Neural progenitor cell (in vitro differentiated cells): ENCODE results near the gene ATIC. TPM values are rescaled to one million over a fixed set of nuclear protein-coding genes. Genes with fewer than 3 reads are reported as not detected.

ENCODE experiments used
- DNase-seq: peaks from one replicate; pipeline ENCODE4 v3.0.0-alpha.2; 2016; ENCODE audit warnings: low spot score
- H2AFZ ChIP-seq: fragments of 200-600 bp; sonication (generic); replicated peaks from 2 replicates; pipeline ENCODE4 v1.6.1; 2016; ENCODE audit warnings: antibody characterized with exemption
- H3F3A ChIP-seq: fragments of 200-600 bp; sonication (generic); 2 replicates; pipeline ENCODE4 v1.6.1; 2016; ENCODE audit warnings: antibody characterized with exemption, low read depth
- H3K27ac ChIP-seq: fragments of 200-600 bp; sonication (generic); 2 replicates; pipeline ENCODE4 v1.5.1; 2016; ENCODE audit warnings: mild to moderate bottlenecking
- H3K27me3 ChIP-seq: fragments of 200-600 bp; sonication (generic); 2 replicates; pipeline ENCODE4 v1.6.1; 2016; ENCODE audit warnings: mild to moderate bottlenecking, moderate library complexity
- H3K36me3 ChIP-seq: fragments of 200-600 bp; sonication (generic); 2 replicates; pipeline ENCODE4 v1.5.1; 2016
- H3K4me1 ChIP-seq: fragments of 200-600 bp; sonication (generic); 2 replicates; pipeline ENCODE4 v1.6.1; 2016; ENCODE audit warnings: mixed run types
- H3K4me2 ChIP-seq: fragments of 200-600 bp; sonication (generic); 2 replicates; pipeline ENCODE4 v1.6.1; 2016
- H3K4me3 ChIP-seq: fragments of 200-600 bp; sonication (generic); 2 replicates; pipeline ENCODE4 v1.5.1; 2016
- H3K79me2 ChIP-seq: fragments of 200-600 bp; sonication (generic); 2 replicates; pipeline ENCODE4 v1.6.1; 2016; ENCODE audit warnings: low read depth
- H3K9ac ChIP-seq: fragments of 200-600 bp; sonication (generic); 2 replicates; pipeline ENCODE4 v1.6.1; 2016
- H3K9me3 ChIP-seq: fragments of 200-600 bp; sonication (generic); 2 replicates; pipeline ENCODE4 v1.5.1; 2016; ENCODE audit warnings: low read depth
- H4K20me1 ChIP-seq: fragments of 200-600 bp; sonication (generic); 2 replicates; pipeline ENCODE4 v1.6.1; 2016; ENCODE audit warnings: low read depth
- H3K27ac Mint-ChIP-seq: 3 replicates; pipeline ENCODE4 v1.8.0; 2021; ENCODE audit warnings: mixed read lengths
- H3K27me3 Mint-ChIP-seq: 2 replicates; pipeline ENCODE4 v1.8.0; 2022; ENCODE audit warnings: low read depth, mild to moderate bottlenecking, inconsistent platforms, moderate library complexity, mixed read lengths; ENCODE audit not compliant: insufficient read depth
- H3K36me3 Mint-ChIP-seq: 3 replicates; pipeline ENCODE4 v1.8.0; 2021; ENCODE audit warnings: mixed read lengths
- H3K4me1 Mint-ChIP-seq: 3 replicates; pipeline ENCODE4 v1.8.0; 2021; ENCODE audit warnings: mixed read lengths
- H3K4me3 Mint-ChIP-seq: 3 replicates; pipeline ENCODE4 v1.8.0; 2021; ENCODE audit warnings: mild to moderate bottlenecking, moderate library complexity, mixed read lengths
- H3K9me3 Mint-ChIP-seq: 3 replicates; pipeline ENCODE4 v1.8.0; 2020; ENCODE audit warnings: mixed read lengths
- EZH2 ChIP-seq: fragments of 200-600 bp; sonication (generic); IDR thresholded peaks from 2 replicates; pipeline ENCODE4 v1.6.1; 2017; ENCODE audit warnings: antibody characterized with exemption, mild to moderate bottlenecking, moderate library complexity
- EZH2phosphoT487 ChIP-seq: fragments of 200-600 bp; sonication (generic); IDR thresholded peaks from 2 replicates; pipeline ENCODE4 v1.6.1; 2017; ENCODE audit warnings: antibody characterized with exemption
- total RNA-seq: library from RNA; depleted of rRNA; stranded (reverse); fragments of >200 nt; gene quantifications from 2 replicates; pipeline ENCODE4 v1.2.3, GENCODE V29; 2015; ENCODE audit warnings: low replicate concordance
- TF ChIP-seq, protein P1 (sequence below): fragments of 200-600 bp; sonication (generic); IDR thresholded peaks from 2 replicates; pipeline ENCODE4 v1.5.1; 2017; ENCODE audit warnings: antibody characterized with exemption, mild to moderate bottlenecking

The ATIC gene
- total RNA-seq, 1 donor from 2014 or later = 43.2 TPM

GRCh38 chr2:215377283-215377682 is 65.4 kb downstream of the ATIC start:
- H3K27me3 Mint-ChIP-seq = no peaks in the 10 kb centered on the region
- no peak overlapping the region for H3K4me2 ChIP-seq
- no peaks in the 10 kb centered on the region for H3K36me3 ChIP-seq
- H3K9me3 ChIP-seq = no peaks in the 10 kb centered on the region
- no peaks in the 10 kb centered on the region for H3F3A ChIP-seq
- peaks cover 42% of the 10 kb centered on the region for H3K36me3 Mint-ChIP-seq
- H2AFZ ChIP-seq = no peak overlapping the region
- H3K27ac Mint-ChIP-seq = no peak overlapping the region
- H3K4me3 ChIP-seq = no peak overlapping the region
- no peaks in the 10 kb centered on the region for H3K79me2 ChIP-seq
- H3K27me3 ChIP-seq = no peaks in the 10 kb centered on the region
- H3K27ac ChIP-seq = no peak overlapping the region
- H3K4me1 Mint-ChIP-seq = no peaks in the 10 kb centered on the region
- TF ChIP-seq EZH2 (no peak), EZH2phosphoT487 (no peak)
- TF ChIP-seq, protein P1, sequence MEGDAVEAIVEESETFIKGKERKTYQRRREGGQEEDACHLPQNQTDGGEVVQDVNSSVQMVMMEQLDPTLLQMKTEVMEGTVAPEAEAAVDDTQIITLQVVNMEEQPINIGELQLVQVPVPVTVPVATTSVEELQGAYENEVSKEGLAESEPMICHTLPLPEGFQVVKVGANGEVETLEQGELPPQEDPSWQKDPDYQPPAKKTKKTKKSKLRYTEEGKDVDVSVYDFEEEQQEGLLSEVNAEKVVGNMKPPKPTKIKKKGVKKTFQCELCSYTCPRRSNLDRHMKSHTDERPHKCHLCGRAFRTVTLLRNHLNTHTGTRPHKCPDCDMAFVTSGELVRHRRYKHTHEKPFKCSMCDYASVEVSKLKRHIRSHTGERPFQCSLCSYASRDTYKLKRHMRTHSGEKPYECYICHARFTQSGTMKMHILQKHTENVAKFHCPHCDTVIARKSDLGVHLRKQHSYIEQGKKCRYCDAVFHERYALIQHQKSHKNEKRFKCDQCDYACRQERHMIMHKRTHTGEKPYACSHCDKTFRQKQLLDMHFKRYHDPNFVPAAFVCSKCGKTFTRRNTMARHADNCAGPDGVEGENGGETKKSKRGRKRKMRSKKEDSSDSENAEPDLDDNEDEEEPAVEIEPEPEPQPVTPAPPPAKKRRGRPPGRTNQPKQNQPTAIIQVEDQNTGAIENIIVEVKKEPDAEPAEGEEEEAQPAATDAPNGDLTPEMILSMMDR = no peak
- DNase-seq = no peak
- H3K9ac ChIP-seq = no peak overlapping the region
- H3K4me1 ChIP-seq = no peaks in the 10 kb centered on the region
- no peak overlapping the region for H3K4me3 Mint-ChIP-seq
- H4K20me1 ChIP-seq = no peaks in the 10 kb centered on the region
- H3K9me3 Mint-ChIP-seq = no peaks in the 10 kb centered on the region

DNA sequence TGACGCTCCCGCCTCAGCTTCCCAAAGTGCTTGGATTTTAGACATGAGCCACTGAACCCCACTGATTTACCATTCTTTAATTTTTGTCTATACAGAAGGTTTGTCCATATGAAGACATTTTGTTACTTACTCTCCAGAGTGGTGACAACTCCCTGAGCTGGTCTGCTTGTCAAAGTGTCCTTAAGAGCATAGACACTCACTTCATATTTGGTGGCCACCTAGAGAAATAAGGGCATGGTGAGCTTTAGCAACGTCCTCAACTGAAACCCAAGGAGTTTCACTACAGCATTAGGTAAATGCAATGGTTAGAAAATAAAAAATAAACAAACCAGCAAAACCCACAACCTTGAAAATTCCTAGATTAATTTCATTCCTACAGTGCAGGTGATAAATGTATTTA is 66.2 kb downstream of the ATIC start:
- Mint-ChIP-seq H3K4me1 (no peaks in the 10 kb centered on the region), H3K9me3 (no peaks in the 10 kb centered on the region), H3K36me3 (peaks cover 46% of the 10 kb centered on the region), H3K4me3 (no peak overlapping the region), H3K27me3 (peaks cover 2% of the 10 kb centered on the region), H3K27ac (no peak overlapping the region)
- H3K4me3 ChIP-seq = no peak overlapping the region
- no peak overlapping the region for H3K9ac ChIP-seq
- H3K36me3 ChIP-seq = no peaks in the 10 kb centered on the region
- H3K9me3 ChIP-seq = no peaks in the 10 kb centered on the region
- H3K4me1 ChIP-seq = no peaks in the 10 kb centered on the region
- H3K4me2 ChIP-seq = no peak overlapping the region
- no peak for DNase-seq
- no peak overlapping the region for H3K27ac ChIP-seq
- no peaks in the 10 kb centered on the region for H3F3A ChIP-seq
- H4K20me1 ChIP-seq = no peaks in the 10 kb centered on the region
- no peak overlapping the region for H2AFZ ChIP-seq
- TF ChIP-seq EZH2phosphoT487 (no peak), EZH2 (no peak)
- TF ChIP-seq, protein P1 = no peak
- H3K27me3 ChIP-seq = no peaks in the 10 kb centered on the region
- H3K79me2 ChIP-seq = no peaks in the 10 kb centered on the region

DNA sequence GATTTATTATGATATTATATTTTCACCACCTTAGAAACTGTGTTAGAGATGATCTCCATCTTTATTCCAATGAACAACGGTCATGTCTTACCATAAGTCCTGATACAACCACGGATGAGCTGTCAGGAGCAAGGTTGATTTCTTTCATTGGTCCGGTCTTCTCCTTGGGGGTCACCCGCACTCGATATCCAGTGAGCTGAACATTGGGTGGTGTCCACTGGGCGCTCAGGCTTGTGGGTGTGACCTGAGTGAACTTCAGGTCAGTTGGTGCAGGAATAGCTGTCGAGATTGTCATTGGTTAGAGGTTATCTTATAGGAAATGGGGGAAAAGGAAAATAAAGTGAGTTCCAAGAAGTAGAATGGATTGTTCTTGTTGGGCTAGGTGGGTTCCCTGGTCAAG is 67.2 kb downstream of the ATIC start:
- Histone ChIP-seq H3K36me3 (no peaks in the 10 kb centered on the region), H3K27ac (no peak overlapping the region), H3K9ac (no peak overlapping the region), H3K4me3 (no peak overlapping the region), H3K27me3 (no peaks in the 10 kb centered on the region), H3K4me1 (no peaks in the 10 kb centered on the region), H2AFZ (no peak overlapping the region), H3K9me3 (no peaks in the 10 kb centered on the region), H3F3A (no peaks in the 10 kb centered on the region), H4K20me1 (no peaks in the 10 kb centered on the region), H3K4me2 (no peak overlapping the region), H3K79me2 (no peaks in the 10 kb centered on the region)
- DNase-seq = no peak
- no peaks in the 10 kb centered on the region for H3K9me3 Mint-ChIP-seq
- H3K27ac Mint-ChIP-seq = no peak overlapping the region
- peaks cover 51% of the 10 kb centered on the region for H3K36me3 Mint-ChIP-seq
- H3K4me1 Mint-ChIP-seq = no peaks in the 10 kb centered on the region
- peaks cover 2% of the 10 kb centered on the region for H3K27me3 Mint-ChIP-seq
- no peak overlapping the region for H3K4me3 Mint-ChIP-seq
- TF ChIP-seq EZH2phosphoT487 (no peak), EZH2 (no peak)
- TF ChIP-seq, protein P1 = no peak

GRCh38 chr2:215379948-215380347 is 68.1 kb downstream of the ATIC start:
- TF ChIP-seq, protein P1 = no peak
- TF ChIP-seq EZH2 = no peak
- no peak for TF ChIP-seq EZH2phosphoT487
- no peak overlapping the region for H3K9ac ChIP-seq
- Mint-ChIP-seq H3K36me3 (peaks cover 41% of the 10 kb centered on the region), H3K27me3 (peaks cover 2% of the 10 kb centered on the region), H3K27ac (no peak overlapping the region), H3K4me3 (no peak overlapping the region), H3K9me3 (no peaks in the 10 kb centered on the region), H3K4me1 (no peaks in the 10 kb centered on the region)
- no peaks in the 10 kb centered on the region for H3K9me3 ChIP-seq
- H3K4me1 ChIP-seq = no peaks in the 10 kb centered on the region
- H3K27ac ChIP-seq = no peak overlapping the region
- H3K27me3 ChIP-seq = no peaks in the 10 kb centered on the region
- DNase-seq = no peak
- H3K36me3 ChIP-seq = no peaks in the 10 kb centered on the region
- no peak overlapping the region for H2AFZ ChIP-seq
- H3K4me3 ChIP-seq = no peak overlapping the region
- H3K4me2 ChIP-seq = no peak overlapping the region
- H3K79me2 ChIP-seq = no peaks in the 10 kb centered on the region
- H3F3A ChIP-seq = no peaks in the 10 kb centered on the region
- H4K20me1 ChIP-seq = no peaks in the 10 kb centered on the region
